GM18951 (cell line): ENCODE measurements around the gene FOXD2.

Experiments
- POLR2A ChIP-seq: IDR thresholded peaks from 4 replicates; pipeline ENCODE4 v1.6.1; 2011; ENCODE audit warnings: mild to moderate bottlenecking; ENCODE audit not compliant: insufficient read length, insufficient read depth; ENCODE audit errors: extremely low read depth
- in situ Hi-C: fragments of 300-500 bp; cut with MboI; formaldehyde crosslinking; loops from one replicate; pipeline ENCODE4 v1.12.0; 2022; ENCODE audit warnings: low sequenced_read_pairs, mixed read lengths, inconsistent platforms; ENCODE audit not compliant: unreplicated experiment

FOXD2 gene

DNA sequence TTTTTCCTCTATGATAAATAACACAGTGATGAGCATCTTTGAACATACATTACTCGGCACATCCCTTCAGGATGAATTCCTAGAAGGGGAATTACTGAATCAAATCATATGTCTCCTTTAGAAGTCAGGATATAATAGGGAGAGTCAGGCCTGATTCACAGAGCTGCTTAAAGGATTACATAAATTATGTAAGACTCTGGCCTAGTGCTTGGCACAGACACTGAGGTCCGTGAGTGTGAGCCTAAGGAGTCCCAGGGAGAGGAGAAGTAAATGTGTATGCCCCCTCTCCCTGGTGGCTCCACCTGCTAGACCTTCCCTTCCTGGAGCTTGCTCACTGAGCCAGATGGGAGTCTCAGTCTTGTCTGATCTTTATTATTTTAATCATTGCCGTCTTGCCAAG is 30.4 kb upstream of the FOXD2 start:
- TF ChIP-seq POLR2A, result no peak
- in situ Hi-C loops, result no loop called here

DNA sequence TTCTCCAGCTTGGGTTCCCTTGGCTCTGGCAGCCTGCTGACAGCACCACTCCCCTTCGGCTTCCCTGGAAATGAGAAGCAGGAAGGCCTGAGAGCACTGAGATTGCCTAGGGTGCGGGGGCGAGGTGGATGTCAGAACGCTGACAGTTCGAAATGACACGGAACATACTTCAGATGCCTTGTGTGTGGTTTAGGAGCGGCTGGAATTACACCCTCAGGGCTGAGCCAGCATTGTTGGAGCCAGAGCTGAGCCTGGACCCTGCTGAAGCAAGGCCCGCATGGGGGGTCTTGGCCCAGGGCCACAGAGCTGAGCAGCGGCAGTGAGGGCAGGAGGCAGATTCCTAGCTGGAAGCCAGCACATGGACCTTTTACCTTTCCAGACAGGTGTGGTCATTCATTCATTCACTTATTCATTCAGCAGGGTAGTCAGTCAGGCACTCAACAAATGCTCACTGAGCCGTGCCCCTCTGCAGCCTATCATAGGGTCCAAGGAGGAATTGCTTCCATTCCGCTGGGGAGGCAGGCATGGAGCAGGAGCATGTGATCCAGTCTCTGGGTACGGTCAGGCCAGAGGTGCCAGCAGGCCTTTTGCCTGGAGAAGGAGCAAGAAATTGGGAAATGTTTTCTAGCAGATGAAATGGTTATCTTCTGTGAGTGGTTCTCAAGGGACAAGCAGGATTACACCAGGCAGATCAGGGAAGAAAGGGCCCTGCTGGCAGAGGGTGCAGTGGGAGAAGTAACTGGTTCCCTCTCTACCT is 28.4 kb upstream of the FOXD2 start:
- TF ChIP-seq POLR2A, result no peak

DNA sequence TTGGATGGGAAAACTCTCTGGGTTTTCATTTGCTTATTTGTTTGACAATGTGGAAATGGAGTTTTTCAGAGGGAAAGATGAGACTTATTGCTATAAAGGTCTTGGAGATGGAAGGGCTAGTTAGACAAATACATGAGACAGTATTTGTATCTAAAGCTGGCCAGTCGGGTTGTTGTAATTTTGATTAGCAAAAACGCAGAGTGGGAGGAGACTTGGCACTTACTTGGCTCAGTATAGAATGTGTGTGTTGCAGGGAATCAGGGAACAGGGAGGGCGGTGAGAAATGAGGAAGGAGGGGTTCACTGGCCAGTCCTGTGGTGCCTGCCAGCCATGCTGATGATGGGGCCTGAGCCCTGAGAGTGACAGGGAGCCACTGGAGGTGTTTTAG is 27.8 kb upstream of the FOXD2 start:
- in situ Hi-C loops, result no loop called here
- no peak for TF ChIP-seq POLR2A

More for the DNA sequence above, 28.4 kb upstream of the FOXD2 start:
- in situ Hi-C loops, result no loop called here

DNA sequence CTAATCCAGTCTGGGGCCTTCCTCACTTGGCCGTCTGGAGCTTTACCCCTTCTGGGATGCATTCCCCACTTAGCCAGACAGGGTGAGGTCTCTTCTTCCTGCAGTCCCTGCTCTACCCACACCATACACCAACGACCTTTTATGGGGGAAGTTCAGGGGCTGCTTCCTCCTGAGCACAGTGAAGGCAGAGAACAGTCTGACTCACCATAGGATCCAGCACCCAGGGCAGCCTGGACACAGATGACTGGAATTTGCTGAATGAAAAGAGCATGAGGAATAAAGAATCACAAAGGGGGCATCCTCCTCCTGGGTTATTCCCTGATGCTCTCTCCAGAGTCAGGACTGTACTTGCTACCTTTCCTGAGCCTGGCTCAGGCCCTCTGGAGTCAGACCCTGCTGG is 26.4 kb upstream of the FOXD2 start:
- in situ Hi-C loops, result no loop called here
- no peak for TF ChIP-seq POLR2A

DNA sequence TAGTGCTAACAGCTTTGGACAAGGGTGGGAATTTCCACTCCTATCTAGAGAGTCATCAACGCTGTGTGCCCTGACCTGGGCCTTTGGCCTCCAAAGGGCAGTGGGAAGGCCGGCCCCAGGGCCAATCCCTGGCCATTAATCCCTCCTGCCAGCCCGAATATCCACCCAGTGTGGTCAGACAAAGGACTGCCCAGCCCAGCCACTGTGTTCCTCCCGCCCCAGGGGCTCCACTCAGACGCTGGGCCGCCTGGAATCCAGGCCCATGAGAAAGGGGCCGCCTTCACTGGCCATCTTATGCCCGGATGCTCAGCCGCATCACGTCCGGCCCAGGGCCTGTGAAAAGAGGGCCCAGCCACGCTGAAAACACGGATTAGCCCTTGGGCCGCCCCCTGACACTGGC is 25.4 kb upstream of the FOXD2 start:
- in situ Hi-C loops, result no loop called here
- no peak for TF ChIP-seq POLR2A

DNA sequence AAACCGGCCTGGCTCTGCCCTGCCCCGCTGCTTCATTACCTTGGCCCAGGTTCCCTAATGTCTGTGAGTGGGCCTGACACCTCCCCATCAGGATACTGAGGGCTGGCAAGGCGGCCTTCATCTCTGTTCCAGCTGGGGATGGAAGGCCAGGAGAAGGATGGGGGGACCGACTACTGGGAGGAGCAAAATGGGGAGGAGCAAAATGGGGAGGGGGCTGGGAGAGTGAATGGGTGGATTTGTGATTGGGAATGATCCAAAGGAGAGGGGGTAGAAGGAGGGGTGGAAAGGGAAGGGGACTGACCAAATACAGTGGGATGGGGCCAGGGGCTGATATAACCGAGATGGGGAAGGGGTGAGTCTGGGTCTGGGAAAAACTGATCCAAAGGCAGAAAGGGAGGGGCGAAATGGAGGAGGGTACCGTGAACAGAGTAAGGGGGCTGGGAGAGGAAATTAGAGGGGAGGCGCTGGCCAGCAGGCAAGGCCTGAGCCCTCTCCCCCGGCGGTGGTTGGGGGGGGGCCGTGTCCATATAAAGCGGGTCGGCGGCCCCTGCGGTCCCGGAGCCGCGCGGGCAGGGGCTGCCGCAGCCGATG is 22.0 kb upstream of the FOXD2 start, which contains the start of gene FOXE3:
FOXE3 (plus strand) TSS at position 558 of the 591 bp plus-strand sequence; CDS start at position 589, 31 bp downstream.
- in situ Hi-C loops, result no loop called here
- no peak for TF ChIP-seq POLR2A

DNA sequence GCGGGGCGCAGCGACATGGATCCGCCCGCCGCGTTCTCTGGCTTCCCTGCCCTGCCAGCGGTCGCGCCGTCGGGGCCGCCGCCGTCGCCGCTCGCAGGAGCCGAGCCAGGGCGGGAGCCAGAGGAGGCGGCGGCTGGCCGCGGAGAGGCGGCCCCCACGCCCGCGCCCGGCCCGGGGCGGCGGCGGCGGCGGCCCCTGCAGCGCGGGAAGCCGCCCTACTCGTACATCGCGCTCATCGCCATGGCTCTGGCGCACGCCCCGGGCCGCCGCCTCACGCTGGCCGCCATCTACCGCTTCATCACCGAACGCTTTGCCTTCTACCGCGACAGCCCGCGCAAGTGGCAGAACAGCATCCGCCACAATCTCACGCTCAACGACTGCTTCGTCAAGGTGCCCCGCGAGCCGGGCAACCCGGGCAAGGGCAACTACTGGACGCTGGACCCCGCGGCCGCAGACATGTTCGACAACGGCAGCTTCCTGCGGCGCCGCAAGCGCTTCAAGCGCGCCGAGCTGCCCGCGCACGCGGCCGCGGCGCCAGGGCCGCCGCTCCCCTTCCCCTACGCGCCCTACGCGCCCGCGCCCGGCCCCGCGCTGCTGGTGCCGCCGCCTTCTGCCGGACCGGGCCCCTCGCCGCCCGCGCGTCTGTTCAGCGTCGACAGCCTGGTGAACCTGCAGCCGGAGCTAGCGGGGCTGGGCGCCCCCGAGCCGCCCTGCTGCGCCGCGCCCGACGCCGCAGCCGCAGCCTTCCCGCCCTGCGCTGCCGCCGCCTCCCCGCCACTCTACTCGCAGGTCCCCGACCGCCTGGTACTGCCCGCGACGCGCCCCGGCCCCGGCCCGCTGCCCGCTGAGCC is 21.3 kb upstream of the FOXD2 start:
- TF ChIP-seq POLR2A, result no peak
- in situ Hi-C loops, result no loop called here

DNA sequence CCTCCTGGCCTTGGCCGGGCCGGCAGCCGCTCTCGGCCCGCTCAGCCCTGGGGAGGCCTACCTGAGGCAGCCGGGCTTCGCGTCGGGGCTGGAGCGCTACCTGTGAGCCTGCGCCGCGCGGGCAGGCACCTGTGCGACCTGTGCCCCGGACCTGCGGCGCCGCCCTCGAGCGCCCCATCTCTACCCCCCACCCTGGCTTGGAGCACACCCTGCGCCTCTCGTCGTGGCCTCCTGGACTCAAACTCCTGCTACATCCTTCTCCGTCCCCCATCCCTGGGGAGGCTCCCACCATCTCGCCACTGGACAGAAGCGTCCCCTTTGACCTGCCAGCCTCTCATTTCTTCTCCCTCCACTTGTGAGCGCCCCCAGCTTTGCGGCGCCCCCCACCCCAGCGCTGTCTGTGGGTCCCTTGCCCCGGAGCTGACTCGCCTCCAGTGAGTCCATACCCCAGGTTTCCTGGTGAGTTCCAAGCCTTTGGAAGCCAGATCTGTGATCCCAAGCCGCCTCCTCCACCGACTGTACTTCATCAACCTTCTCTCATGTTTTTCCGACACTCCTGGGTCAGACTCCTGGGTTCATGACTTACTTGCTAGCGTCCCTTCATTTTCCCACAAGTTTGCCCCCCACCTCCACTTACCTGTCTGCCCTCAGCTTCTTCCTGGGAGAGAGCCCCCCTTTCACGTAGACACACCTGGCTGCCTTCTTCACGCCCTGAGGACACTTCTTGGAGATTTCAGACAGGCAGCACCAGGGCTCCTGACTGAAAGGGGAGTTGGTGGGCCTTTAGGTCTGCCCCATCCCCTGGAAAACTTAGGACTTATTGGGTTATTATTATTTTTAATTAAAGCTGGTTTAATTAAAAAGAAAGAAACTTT is 20.4 kb upstream of the FOXD2 start:
- TF ChIP-seq POLR2A, result no peak
- in situ Hi-C loops, result no loop called here

DNA sequence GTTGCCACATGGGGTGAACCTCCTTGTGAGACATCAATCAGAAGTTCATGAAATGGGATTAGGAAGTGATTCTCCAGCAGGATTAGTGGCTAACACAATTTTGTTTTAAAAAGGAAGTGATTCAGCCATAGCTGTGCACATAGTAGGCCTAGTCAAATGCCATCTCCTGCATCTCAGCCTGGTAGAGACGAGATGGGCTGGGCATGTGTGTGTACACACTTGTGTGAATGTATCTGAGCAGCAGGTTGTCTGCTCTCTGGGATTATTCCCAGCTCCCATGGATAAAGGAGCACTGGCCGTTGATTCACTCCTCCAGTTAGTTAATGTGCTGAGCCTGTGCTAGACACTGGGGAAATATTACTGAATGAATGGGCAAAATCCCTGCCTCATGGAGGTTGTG is 19.7 kb upstream of the FOXD2 start:
- in situ Hi-C loops, result no loop called here
- TF ChIP-seq POLR2A, result no peak

DNA sequence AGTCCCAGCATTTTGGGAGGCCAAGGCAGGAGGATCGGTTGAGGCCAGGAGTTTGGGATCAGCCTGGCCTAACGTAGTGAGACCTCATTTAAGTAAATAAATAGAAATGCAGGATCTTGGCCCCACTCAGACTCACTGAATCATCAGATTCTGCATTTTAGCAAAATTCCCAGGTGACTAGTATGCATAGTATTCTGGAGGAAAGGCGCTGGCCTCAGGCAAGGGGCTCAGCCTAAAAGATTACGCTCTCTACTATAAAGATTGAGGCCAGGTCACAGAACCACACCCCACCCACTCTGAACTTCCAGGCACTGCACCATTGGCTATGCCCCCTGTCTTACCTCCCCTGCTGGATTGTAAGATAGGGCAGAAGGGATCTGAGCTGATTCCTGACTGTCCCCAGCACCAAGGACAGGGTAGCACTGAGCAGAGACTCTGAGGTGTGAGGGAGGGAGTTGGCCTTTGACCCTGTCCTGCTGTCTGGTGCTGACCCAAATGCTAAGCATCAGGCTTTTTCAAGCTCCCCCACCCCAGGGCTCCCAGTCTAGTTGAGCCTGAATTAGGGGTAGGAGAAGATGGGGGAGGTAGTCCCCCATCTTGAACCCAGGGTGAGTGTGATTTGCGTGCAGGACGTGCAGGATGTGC is 19.0 kb upstream of the FOXD2 start:
- TF ChIP-seq POLR2A, result no peak
- in situ Hi-C loops, result no loop called here

DNA sequence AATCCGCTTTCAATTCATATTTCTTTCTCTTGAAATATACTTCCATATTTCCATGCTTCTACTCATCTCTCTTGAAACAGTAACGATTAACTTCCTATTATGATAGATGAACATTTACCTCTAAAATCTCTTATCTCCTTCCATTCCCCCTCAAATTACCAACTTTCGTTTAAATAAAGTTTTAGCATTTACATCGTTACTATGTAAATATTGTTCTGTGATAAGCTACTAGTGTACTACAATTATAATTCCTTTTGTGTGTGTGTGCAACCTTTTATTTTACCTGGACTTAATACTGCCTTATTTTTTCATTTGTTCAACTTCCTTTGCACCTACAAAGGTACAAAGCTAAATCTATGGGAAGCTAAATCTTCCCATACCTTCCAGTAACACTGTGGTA is 17.3 kb upstream of the FOXD2 start:
- in situ Hi-C loops, result no loop called here
- TF ChIP-seq POLR2A, result no peak

DNA sequence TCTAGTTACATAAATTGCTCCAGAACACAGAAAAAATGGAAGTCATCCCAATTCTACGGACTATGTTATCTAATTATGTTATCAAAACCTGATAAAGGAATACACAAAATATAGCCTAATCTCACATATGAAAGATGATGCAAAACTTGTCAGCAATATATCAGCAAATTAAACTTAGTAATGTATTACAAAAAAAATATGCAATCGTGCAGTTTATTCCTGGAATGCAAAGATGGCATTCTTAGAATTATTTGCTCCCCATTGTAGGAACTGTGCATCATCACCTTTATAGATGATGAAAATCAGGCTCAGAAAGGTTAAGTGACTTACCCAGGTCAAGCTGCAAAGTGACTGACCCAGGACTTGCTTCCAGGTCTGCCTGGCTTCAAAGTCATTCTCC is 14.0 kb upstream of the FOXD2 start:
- no peak for TF ChIP-seq POLR2A
- in situ Hi-C loops, result no loop called here

DNA sequence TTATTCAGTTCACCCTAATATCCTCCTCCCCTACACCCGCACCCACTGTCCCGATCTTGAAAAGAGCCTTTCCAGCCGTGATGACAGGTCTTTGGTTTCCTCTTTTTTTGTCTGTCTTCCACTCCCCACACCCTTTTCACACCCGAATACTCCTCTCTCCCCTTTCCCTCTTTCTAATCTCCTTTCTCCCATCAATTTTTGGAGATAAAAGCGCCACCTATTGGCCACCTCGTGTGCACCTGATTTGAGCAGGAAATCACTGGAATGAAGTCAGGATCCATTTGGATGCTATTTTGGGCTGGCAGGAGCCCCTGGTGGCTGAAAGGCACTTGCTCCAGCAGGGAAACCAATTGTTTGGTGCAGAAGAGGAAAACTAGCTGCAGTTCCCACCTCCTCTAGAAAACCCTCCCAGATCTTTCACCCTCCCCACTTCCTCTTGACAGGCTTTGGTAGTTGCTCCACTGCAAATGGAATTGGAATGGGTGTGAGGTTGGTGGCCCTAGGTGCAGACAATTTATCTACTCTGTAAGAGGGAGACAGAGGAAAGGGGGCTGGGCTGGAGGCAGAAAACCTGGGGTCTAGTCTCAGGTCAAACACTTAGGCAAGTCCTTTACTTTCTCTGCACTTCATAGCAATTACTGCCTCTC is 13.4 kb upstream of the FOXD2 start:
- in situ Hi-C loops, result no loop called here
- no peak for TF ChIP-seq POLR2A
